Lower lobe of right lung (tissue), 2 donors: ENCODE measurements around the gene GPRC5A. TPM values are rescaled to one million over a fixed set of nuclear protein-coding genes. Genes with fewer than 3 reads are reported as not detected.
"Not testable (repeated sequence)": the region's sequence is repeated elsewhere in the genome, so short reads cannot be mapped to it uniquely, and the experiment has no call there.

Source experiments
- ATAC-seq, 2 donors: fragments of 200-7000 bp; cut with Tn5 transposase; one replicate each; pipeline ENCODE4 v1.9.1; 2020 to 2022; ENCODE audit warnings: mild to moderate bottlenecking in 2 of 2, moderate library complexity in 2 of 2
- DNase-seq: peaks from one replicate; pipeline ENCODE4 v3.0.0-alpha.2; 2020
- H3K27ac ChIP-seq: fragments of 200-600 bp; one replicate; pipeline ENCODE4 v1.8.0; 2022
- H3K27me3 ChIP-seq: fragments of 200-600 bp; one replicate; pipeline ENCODE4 v1.8.0; 2022; ENCODE audit warnings: low read depth
- H3K36me3 ChIP-seq: fragments of 200-600 bp; one replicate; pipeline ENCODE4 v1.8.0; 2022; ENCODE audit warnings: mild to moderate bottlenecking
- H3K4me1 ChIP-seq: fragments of 200-600 bp; one replicate; pipeline ENCODE4 v1.8.0; 2022
- H3K4me3 ChIP-seq: fragments of 200-600 bp; one replicate; pipeline ENCODE4 v1.8.0; 2022; ENCODE audit warnings: mild to moderate bottlenecking
- H3K9me3 ChIP-seq: fragments of 200-600 bp; one replicate; pipeline ENCODE4 v1.8.0; 2022
- intact Hi-C: fragments of 100-400 bp; cut with DNase I; formaldehyde crosslinking; loops from one replicate; pipeline ENCODE4 v1.11.0; 2022
- total RNA-seq: library from RNA; stranded (reverse); fragmentation: NEBNext Ultra II Directional; extraction: Animal tissue kit (Norgen Biotek cat#: 25700); gene quantifications from one replicate; pipeline ENCODE4 v1.2.1, GENCODE V29; 2021
- TF ChIP-seq, protein P1 (sequence below): fragments of 200-600 bp; IDR thresholded peaks from one replicate; pipeline ENCODE4 v1.8.0; 2022; ENCODE audit warnings: antibody characterized with exemption, mild to moderate bottlenecking
- donor health status: DM: no; HTN: yes; CAD: no; lungs with severe emphysema.

The GPRC5A gene
- total RNA-seq, 1 donor from 2014 or later: 482 TPM

DNA sequence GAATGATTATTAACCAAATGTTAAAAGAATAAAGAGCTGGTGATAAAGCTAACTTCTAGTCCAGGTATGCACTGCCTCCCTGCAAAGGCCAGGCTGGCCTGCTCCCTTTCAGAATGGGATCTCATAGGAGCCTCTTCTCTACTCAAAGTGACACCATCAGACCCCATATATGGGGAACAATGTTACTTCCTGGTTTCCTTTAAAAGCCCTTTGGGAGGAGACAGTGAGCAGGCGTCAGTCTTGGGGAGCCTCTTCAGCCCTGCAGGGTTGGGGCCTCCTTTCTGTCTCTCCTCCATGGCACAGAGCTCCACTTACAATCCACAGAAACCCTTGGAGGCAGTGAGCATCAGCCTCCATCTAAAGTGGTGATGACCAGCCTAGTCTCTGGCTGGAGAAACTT lies 17.3 kb upstream of the GPRC5A start:
- Histone ChIP-seq H3K4me1 (no peaks in the 10 kb centered on the region), H3K27me3 (no peaks in the 10 kb centered on the region), H3K4me3 (no peak overlapping the region), H3K27ac (no peak overlapping the region), H3K9me3 (no peaks in the 10 kb centered on the region), H3K36me3 (no peaks in the 10 kb centered on the region)
- TF ChIP-seq, protein P1, sequence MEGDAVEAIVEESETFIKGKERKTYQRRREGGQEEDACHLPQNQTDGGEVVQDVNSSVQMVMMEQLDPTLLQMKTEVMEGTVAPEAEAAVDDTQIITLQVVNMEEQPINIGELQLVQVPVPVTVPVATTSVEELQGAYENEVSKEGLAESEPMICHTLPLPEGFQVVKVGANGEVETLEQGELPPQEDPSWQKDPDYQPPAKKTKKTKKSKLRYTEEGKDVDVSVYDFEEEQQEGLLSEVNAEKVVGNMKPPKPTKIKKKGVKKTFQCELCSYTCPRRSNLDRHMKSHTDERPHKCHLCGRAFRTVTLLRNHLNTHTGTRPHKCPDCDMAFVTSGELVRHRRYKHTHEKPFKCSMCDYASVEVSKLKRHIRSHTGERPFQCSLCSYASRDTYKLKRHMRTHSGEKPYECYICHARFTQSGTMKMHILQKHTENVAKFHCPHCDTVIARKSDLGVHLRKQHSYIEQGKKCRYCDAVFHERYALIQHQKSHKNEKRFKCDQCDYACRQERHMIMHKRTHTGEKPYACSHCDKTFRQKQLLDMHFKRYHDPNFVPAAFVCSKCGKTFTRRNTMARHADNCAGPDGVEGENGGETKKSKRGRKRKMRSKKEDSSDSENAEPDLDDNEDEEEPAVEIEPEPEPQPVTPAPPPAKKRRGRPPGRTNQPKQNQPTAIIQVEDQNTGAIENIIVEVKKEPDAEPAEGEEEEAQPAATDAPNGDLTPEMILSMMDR: no peak
- DNase-seq (no peak), ATAC-seq (no peak)
- intact Hi-C loops: no loop called here

GRCh38 chr12:12875301-12875700 lies 16.1 kb upstream of the GPRC5A start:
- DNase-seq, ATAC-seq, H3K27me3 ChIP-seq, H3K36me3 ChIP-seq, H3K4me3 ChIP-seq, H3K4me1 ChIP-seq, H3K27ac ChIP-seq, H3K9me3 ChIP-seq, intact Hi-C loops: not testable (repeated sequence)

- TF ChIP-seq, protein P1: no peak
- no peaks in the 10 kb centered on the region for H3K4me1 ChIP-seq
- ATAC-seq (peak in 1 of 2 donors; percentile 28), DNase-seq (no peak)
- H3K4me3 ChIP-seq: no peak overlapping the region
- H3K36me3 ChIP-seq: no peaks in the 10 kb centered on the region
- H3K27me3 ChIP-seq: no peaks in the 10 kb centered on the region
- intact Hi-C loops: no loop called here
- H3K9me3 ChIP-seq: no peaks in the 10 kb centered on the region
- no peak overlapping the region for H3K27ac ChIP-seq
These were observed 14.1 kb upstream of the GPRC5A start for GRCh38 chr12:12877153-12877768.

DNA sequence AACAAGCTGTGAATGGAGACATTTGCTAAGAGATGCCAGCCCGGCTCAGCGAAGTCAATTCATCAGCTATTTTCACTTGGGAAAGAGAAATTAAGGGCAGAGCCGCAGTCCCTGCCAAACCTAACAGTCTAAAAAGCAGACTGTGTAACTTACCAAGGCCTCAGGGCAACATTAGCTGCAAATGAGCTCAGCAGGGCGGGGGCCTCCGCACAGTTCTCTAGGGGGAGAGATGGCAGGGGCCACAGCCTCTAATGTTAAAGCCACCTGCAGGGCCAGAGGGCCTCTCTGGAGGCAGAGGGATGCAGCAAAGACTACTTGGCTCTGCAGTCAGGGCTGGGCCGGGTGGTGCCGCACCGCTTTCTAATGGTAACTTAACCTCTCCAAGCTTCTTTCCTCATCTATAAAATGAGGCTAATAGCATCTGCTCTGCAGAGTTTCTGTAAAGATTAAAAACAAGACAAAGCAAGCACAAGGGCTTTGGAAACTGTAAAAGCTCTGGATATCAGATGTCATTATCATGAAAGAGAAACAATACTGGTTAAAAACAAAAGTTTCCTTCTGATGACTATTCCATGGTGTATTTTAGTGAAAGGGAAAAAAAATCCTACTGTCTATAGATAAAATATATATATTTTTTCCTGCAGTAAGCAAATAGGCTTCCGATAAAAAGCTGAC lies 13.4 kb upstream of the GPRC5A start:
- H3K4me3 ChIP-seq: no peak overlapping the region
- H3K4me1 ChIP-seq: no peaks in the 10 kb centered on the region
- no peaks in the 10 kb centered on the region for H3K27me3 ChIP-seq
- TF ChIP-seq, protein P1: no peak
- DNase-seq: no peak
- no peaks in the 10 kb centered on the region for H3K36me3 ChIP-seq
- no peaks in the 10 kb centered on the region for H3K9me3 ChIP-seq
- intact Hi-C loops: no loop called here
- ATAC-seq: no peak
- H3K27ac ChIP-seq: no peak overlapping the region

DNA sequence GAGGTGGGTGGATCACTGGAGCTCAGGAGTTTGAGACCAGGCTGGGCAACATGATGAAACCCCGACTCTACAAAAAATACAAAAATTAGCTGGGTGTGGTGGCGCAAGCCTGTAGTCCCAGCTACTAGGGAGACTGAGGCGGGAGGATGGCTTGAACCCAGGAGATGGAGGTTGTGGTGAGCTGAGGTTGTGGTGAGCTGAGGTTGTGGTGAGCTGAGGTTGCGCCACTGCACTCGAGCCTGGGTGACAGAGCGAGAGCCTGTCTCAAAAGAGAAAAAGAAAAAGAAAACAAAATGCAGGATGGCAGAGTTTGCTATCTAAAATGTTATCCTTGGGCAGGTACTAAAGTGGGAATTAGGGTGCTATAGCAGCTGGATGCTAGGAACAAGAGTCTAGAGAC lies 10.8 kb upstream of the GPRC5A start:
- Histone ChIP-seq H3K27ac (no peak overlapping the region), H3K9me3 (no peaks in the 10 kb centered on the region), H3K4me1 (no peaks in the 10 kb centered on the region), H3K36me3 (no peaks in the 10 kb centered on the region), H3K27me3 (no peaks in the 10 kb centered on the region), H3K4me3 (no peak overlapping the region)
- ATAC-seq: no peak
- TF ChIP-seq, protein P1: no peak
- intact Hi-C loops: no loop called here
- DNase-seq: no peak

- peak in 1 of 2 donors; percentile 28 for ATAC-seq
- no peaks in the 10 kb centered on the region for H3K36me3 ChIP-seq
- H3K27ac ChIP-seq: no peak overlapping the region
- TF ChIP-seq, protein P1: no peak
- H3K9me3 ChIP-seq: no peaks in the 10 kb centered on the region
- DNase-seq: no peak
- H3K27me3 ChIP-seq: no peaks in the 10 kb centered on the region
- intact Hi-C loops: no loop called here
- H3K4me1 ChIP-seq: no peaks in the 10 kb centered on the region
- H3K4me3 ChIP-seq: no peak overlapping the region
These were observed 10.0 kb upstream of the GPRC5A start for GRCh38 chr12:12881151-12881909.
